ENCODE results near the gene XRCC1.

GRCh38 chr19:43503501-43504425 lies 71.6 kb downstream of the XRCC1 start:
- TF ChIP-seq POLR2AphosphoS5 (IDR thresholded peaks at IDR 0.05; ENCODE audit: low read depth, low read length), result no peak
- no peak for TF ChIP-seq POLR2A (IDR thresholded peaks at IDR 0.05; ENCODE audit: low read depth, low read length)
- 0 out of 2 replicates have a peak, but pooled peaks have one; percentile 12 for TF ChIP-seq TAF1 (IDR thresholded peaks at IDR 0.05; ENCODE audit: low read depth, low read length)
- TF ChIP-seq SPI1 (IDR thresholded peaks at IDR 0.05; ENCODE audit: low read depth, low read length), result 0 out of 2 replicates have a peak, but pooled peaks have one; percentile 29
- no peak for TF ChIP-seq POU2F2 (IDR thresholded peaks at IDR 0.05; ENCODE audit: low read depth, low read length)
